Activated CD8-positive, alpha-beta T cell treated with anti-CD3 and anti-CD28 coated beads for 36 hours (primary cell): Measurements from ENCODE around the gene LTBP4. TPM values are rescaled to one million over a fixed set of nuclear protein-coding genes. Genes with fewer than 3 reads are reported as not detected.

Source experiments
- ATAC-seq: fragments of 200-7000 bp; cut with Tn5 transposase; one replicate; pipeline ENCODE4 v1.10.0; 2021; ENCODE audit warnings: mild to moderate bottlenecking, moderate library complexity
- CTCF ChIA-PET: fragments of 350-600 bp; sonication (Branson Sonifier 250); formaldehyde crosslinking; loops from one replicate; lab custom pipeline; 2021; ENCODE audit warnings: antibody characterized with exemption; lab: Charles Lee
- POLR2A ChIA-PET: fragments of 350-600 bp; sonication (Branson Sonifier 250); formaldehyde crosslinking; loops from one replicate; lab custom pipeline; 2021; ENCODE audit warnings: antibody characterized with exemption; lab: Charles Lee
- DNase-seq: peaks from one replicate; pipeline ENCODE4 v3.0.0-alpha.2; 2020
- H3K27ac Mint-ChIP-seq: one replicate; pipeline ENCODE4 v1.8.0; 2021; ENCODE audit warnings: mild to moderate bottlenecking, mixed read lengths
- H3K27me3 Mint-ChIP-seq: one replicate; pipeline ENCODE4 v1.8.0; 2021; ENCODE audit warnings: mixed read lengths
- H3K36me3 Mint-ChIP-seq: one replicate; pipeline ENCODE4 v1.8.0; 2021; ENCODE audit warnings: low read depth, mixed read lengths
- H3K4me1 Mint-ChIP-seq: one replicate; pipeline ENCODE4 v1.8.0; 2021; ENCODE audit warnings: low read depth, mixed read lengths
- H3K4me3 Mint-ChIP-seq: one replicate; pipeline ENCODE4 v1.8.0; 2021; ENCODE audit warnings: mild to moderate bottlenecking, moderate library complexity, mixed read lengths
- H3K9me3 Mint-ChIP-seq: one replicate; pipeline ENCODE4 v1.8.0; 2021; ENCODE audit warnings: mixed read lengths
- intact Hi-C: fragments of 100-400 bp; cut with micrococcal nuclease; formaldehyde crosslinking; loops from one replicate; pipeline ENCODE4 v1.10.0; 2022
- total RNA-seq, 2 experiments: library from RNA; stranded (reverse); gene quantifications; one replicate each; pipeline ENCODE4 v1.2.3, GENCODE V29; 2021
- TF ChIP-seq, protein P1 (sequence below): fragments of 200-600 bp; IDR thresholded peaks from one replicate; pipeline ENCODE4 v1.8.0; 2022; ENCODE audit warnings: antibody characterized with exemption, mild to moderate bottlenecking

Gene LTBP4
- total RNA-seq, 2 experiments from 2014 or later = 117 to 121 TPM

GRCh38 chr19:40625406-40626120, 24.4 kb downstream of the LTBP4 start:
- ATAC-seq (no peak), DNase-seq (no peak)
- Mint-ChIP-seq H3K4me3 (no peak overlapping the region), H3K9me3 (no peaks in the 10 kb centered on the region), H3K27me3 (no peaks in the 10 kb centered on the region), H3K36me3 (peaks cover 48% of the 10 kb centered on the region), H3K27ac (peak overlapping the region; percentile 61), H3K4me1 (peaks cover 16% of the 10 kb centered on the region)
- ChIA-PET CTCF (interaction anchor here (1.4 to 11.3 kb wide), 2 partner anchors 9 to 23 kb away, joined by 3 to 126 read pairs; no protein-coding TSS in a partner anchor), POLR2A (interaction anchor here (0.7 kb wide), 1 partner anchor 9 kb away, joined by 3 read pairs; no protein-coding TSS in a partner anchor)
- TF ChIP-seq, protein P1, sequence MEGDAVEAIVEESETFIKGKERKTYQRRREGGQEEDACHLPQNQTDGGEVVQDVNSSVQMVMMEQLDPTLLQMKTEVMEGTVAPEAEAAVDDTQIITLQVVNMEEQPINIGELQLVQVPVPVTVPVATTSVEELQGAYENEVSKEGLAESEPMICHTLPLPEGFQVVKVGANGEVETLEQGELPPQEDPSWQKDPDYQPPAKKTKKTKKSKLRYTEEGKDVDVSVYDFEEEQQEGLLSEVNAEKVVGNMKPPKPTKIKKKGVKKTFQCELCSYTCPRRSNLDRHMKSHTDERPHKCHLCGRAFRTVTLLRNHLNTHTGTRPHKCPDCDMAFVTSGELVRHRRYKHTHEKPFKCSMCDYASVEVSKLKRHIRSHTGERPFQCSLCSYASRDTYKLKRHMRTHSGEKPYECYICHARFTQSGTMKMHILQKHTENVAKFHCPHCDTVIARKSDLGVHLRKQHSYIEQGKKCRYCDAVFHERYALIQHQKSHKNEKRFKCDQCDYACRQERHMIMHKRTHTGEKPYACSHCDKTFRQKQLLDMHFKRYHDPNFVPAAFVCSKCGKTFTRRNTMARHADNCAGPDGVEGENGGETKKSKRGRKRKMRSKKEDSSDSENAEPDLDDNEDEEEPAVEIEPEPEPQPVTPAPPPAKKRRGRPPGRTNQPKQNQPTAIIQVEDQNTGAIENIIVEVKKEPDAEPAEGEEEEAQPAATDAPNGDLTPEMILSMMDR = no peak
- intact Hi-C loops = no loop called here

GRCh38 chr19:40626918-40627317, 25.7 kb downstream of the LTBP4 start:
- H3K9me3 Mint-ChIP-seq = no peaks in the 10 kb centered on the region
- POLR2A ChIA-PET = interaction anchor here (1.3 kb wide), 1 partner anchor 11 kb away, joined by 4 read pairs; no protein-coding TSS in a partner anchor
- ATAC-seq (no peak), DNase-seq (no peak)
- peaks cover 16% of the 10 kb centered on the region for H3K4me1 Mint-ChIP-seq
- H3K27me3 Mint-ChIP-seq = no peaks in the 10 kb centered on the region
- intact Hi-C loops = no loop called here
- H3K36me3 Mint-ChIP-seq = peaks cover 39% of the 10 kb centered on the region
- no peak overlapping the region for H3K27ac Mint-ChIP-seq
- H3K4me3 Mint-ChIP-seq = no peak overlapping the region
- TF ChIP-seq, protein P1 = no peak
- CTCF ChIA-PET = no interaction called here

- Mint-ChIP-seq H3K27me3 (no peaks in the 10 kb centered on the region), H3K4me3 (no peak overlapping the region), H3K9me3 (no peaks in the 10 kb centered on the region), H3K36me3 (peaks cover 38% of the 10 kb centered on the region), H3K27ac (no peak overlapping the region), H3K4me1 (peaks cover 16% of the 10 kb centered on the region)
- ATAC-seq = no peak
- POLR2A ChIA-PET = interaction anchor here (1.3 kb wide), 1 partner anchor 12 kb away, joined by 4 read pairs; no protein-coding TSS in a partner anchor
- DNase-seq = no peak
- CTCF ChIA-PET = no interaction called here
- intact Hi-C loops = no loop called here
- TF ChIP-seq, protein P1 = no peak
Observed at GRCh38 chr19:40627486-40628279, 26.5 kb downstream of the LTBP4 start.

DNA sequence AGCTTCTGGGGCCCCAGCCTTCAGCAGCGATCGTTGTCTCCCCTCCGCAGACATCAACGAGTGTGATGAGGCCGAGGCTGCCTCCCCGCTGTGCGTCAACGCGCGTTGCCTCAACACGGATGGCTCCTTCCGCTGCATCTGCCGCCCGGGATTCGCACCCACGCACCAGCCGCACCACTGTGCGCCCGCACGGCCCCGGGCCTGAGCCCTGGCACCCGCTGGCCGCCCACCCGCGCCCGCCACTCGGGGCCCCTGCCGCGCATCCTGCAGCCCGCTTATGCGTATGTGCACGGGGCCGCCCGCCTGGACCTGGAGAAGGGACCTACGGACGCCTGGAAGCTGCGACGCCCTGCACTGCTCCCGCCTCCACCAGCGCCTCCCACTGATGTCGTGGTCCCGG, 28.2 kb downstream of the LTBP4 start:
- DNase-seq = no peak
- intact Hi-C loops = no loop called here
- Mint-ChIP-seq H3K27me3 (peaks cover under 1% of the 10 kb centered on the region), H3K9me3 (no peaks in the 10 kb centered on the region), H3K4me3 (no peak overlapping the region), H3K27ac (no peak overlapping the region), H3K4me1 (peaks cover 17% of the 10 kb centered on the region), H3K36me3 (peaks cover 30% of the 10 kb centered on the region)
- POLR2A ChIA-PET = no interaction called here
- CTCF ChIA-PET = no interaction called here
- no peak for ATAC-seq
- TF ChIP-seq, protein P1 = no peak
